Measurements from ENCODE around the gene MBD4. TPM values are rescaled to one million over a fixed set of nuclear protein-coding genes. Genes with fewer than 3 reads are reported as not detected.

MBD4 gene
- total RNA-seq, 1 experiment from 2014 or later: 11.4 TPM

GRCh38 chr3:129446926-129447325 lies 7.2 kb upstream of the MBD4 start:
- H3K9ac ChIP-seq (ENCODE audit: low read length): no peak overlapping the region
- H3K9me3 ChIP-seq (ENCODE audit: low read length): no peaks in the 10 kb centered on the region
- intact Hi-C loops (cut with micrococcal nuclease): no loop called here
- no peaks in the 10 kb centered on the region for H4K20me1 ChIP-seq (ENCODE audit: low read length)
- no peak overlapping the region for H3K4me3 ChIP-seq (ENCODE audit: low read length)
- no peak for TF ChIP-seq CTCF (conservative IDR thresholded peaks at IDR 0.05; ENCODE audit: low read depth, low read length)
- TF ChIP-seq EZH2phosphoT487 (IDR thresholded peaks at IDR 0.05; ENCODE audit: borderline replicate concordance, low read length): no peak
- TF ChIP-seq EZH2 (IDR thresholded peaks at IDR 0.05; ENCODE audit: low read length, unreplicated experiment): no peak
- no peaks in the 10 kb centered on the region for H3K9me2 ChIP-seq (replicated peaks; ENCODE audit: low read length)
- peaks cover 3% of the 10 kb centered on the region for H3K79me2 ChIP-seq (ENCODE audit: low read length)
- DNase-seq: no peak
- H3K27me3 ChIP-seq (ENCODE audit: low read length): no peaks in the 10 kb centered on the region
- H3K27ac ChIP-seq (ENCODE audit: low read length): no peak overlapping the region
- no peaks in the 10 kb centered on the region for H3F3A ChIP-seq (ENCODE audit: low read length, unreplicated experiment)
- BruUV-seq (replicated peaks): no TSS peak
- no peak overlapping the region for H2AFZ ChIP-seq (ENCODE audit: low read length)
- POLR2A ChIA-PET (ENCODE audit: unreplicated experiment): no interaction called here
- ATAC-seq: no peak
- no peak overlapping the region for H3K4me2 ChIP-seq (ENCODE audit: low read length)
- peaks cover 2% of the 10 kb centered on the region; the same call in 1 of the 2 replicates for H3K4me1 ChIP-seq (ENCODE audit: insufficient read depth, low read length)
- H3K36me3 ChIP-seq (ENCODE audit: low read depth, low read length): no peaks in the 10 kb centered on the region
- CTCF ChIA-PET: no interaction called here

GRCh38 chr3:129445471-129445870 lies 5.7 kb upstream of the MBD4 start:
- no peak for DNase-seq
- CTCF ChIA-PET: no interaction called here
- H3K4me2 ChIP-seq (ENCODE audit: low read length): no peak overlapping the region
- no peak overlapping the region for H2AFZ ChIP-seq (ENCODE audit: low read length)
- H3K9ac ChIP-seq (ENCODE audit: low read length): no peak overlapping the region
- H3K9me2 ChIP-seq (replicated peaks; ENCODE audit: low read length): no peaks in the 10 kb centered on the region
- POLR2A ChIA-PET (ENCODE audit: unreplicated experiment): no interaction called here
- peaks cover 12% of the 10 kb centered on the region for H3K4me1 ChIP-seq (ENCODE audit: insufficient read depth, low read length)
- H3K27me3 ChIP-seq (ENCODE audit: low read length): no peaks in the 10 kb centered on the region
- H4K20me1 ChIP-seq (ENCODE audit: low read length): no peaks in the 10 kb centered on the region
- H3K79me2 ChIP-seq (ENCODE audit: low read length): peaks cover 18% of the 10 kb centered on the region
- intact Hi-C loops (cut with micrococcal nuclease): no loop called here
- BruUV-seq (replicated peaks): no TSS peak
- no peak overlapping the region for H3K4me3 ChIP-seq (ENCODE audit: low read length)
- no peak for ATAC-seq
- no peaks in the 10 kb centered on the region for H3K36me3 ChIP-seq (ENCODE audit: low read depth, low read length)
- TF ChIP-seq EZH2phosphoT487 (IDR thresholded peaks at IDR 0.05; ENCODE audit: borderline replicate concordance, low read length): no peak
- no peak for TF ChIP-seq EZH2 (IDR thresholded peaks at IDR 0.05; ENCODE audit: low read length, unreplicated experiment)
- TF ChIP-seq CTCF (conservative IDR thresholded peaks at IDR 0.05; ENCODE audit: low read depth, low read length): no peak
- no peaks in the 10 kb centered on the region for H3F3A ChIP-seq (ENCODE audit: low read length, unreplicated experiment)
- no peak overlapping the region for H3K27ac ChIP-seq (ENCODE audit: low read length)
- no peaks in the 10 kb centered on the region for H3K9me3 ChIP-seq (ENCODE audit: low read length)

- Histone ChIP-seq H3K9me3 (ENCODE audit: low read length) (no peaks in the 10 kb centered on the region), H2AFZ (ENCODE audit: low read length) (no peak overlapping the region), H3K36me3 (ENCODE audit: low read depth, low read length) (no peaks in the 10 kb centered on the region), H4K20me1 (ENCODE audit: low read length) (no peaks in the 10 kb centered on the region), H3K79me2 (ENCODE audit: low read length) (peaks cover 36% of the 10 kb centered on the region), H3K4me3 (ENCODE audit: low read length) (no peak overlapping the region), H3K9me2 (replicated peaks; ENCODE audit: low read length) (no peaks in the 10 kb centered on the region), H3F3A (ENCODE audit: low read length, unreplicated experiment) (no peaks in the 10 kb centered on the region), H3K9ac (ENCODE audit: low read length) (no peak overlapping the region), H3K4me1 (ENCODE audit: insufficient read depth, low read length) (peaks cover 12% of the 10 kb centered on the region), H3K27me3 (ENCODE audit: low read length) (no peaks in the 10 kb centered on the region), H3K4me2 (ENCODE audit: low read length) (no peak overlapping the region), H3K27ac (ENCODE audit: low read length) (no peak overlapping the region)
- intact Hi-C loops (cut with micrococcal nuclease): loop anchor here (5.0 kb wide), 1 partner anchor 61 kb away; no protein-coding TSS in a partner anchor
- TF ChIP-seq EZH2phosphoT487 (IDR thresholded peaks at IDR 0.05; ENCODE audit: borderline replicate concordance, low read length) (no peak), EZH2 (IDR thresholded peaks at IDR 0.05; ENCODE audit: low read length, unreplicated experiment) (no peak), CTCF (conservative IDR thresholded peaks at IDR 0.05; ENCODE audit: low read depth, low read length) (no peak)
- no TSS peak for BruUV-seq (replicated peaks)
- ChIA-PET CTCF (no interaction called here), POLR2A (ENCODE audit: unreplicated experiment) (no interaction called here)
- no peak for ATAC-seq
- no peak for DNase-seq
These were observed 3.2 kb upstream of the MBD4 start for GRCh38 chr3:129442947-129443346.
